Astrocyte (in vitro differentiated cells and primary cell): Measurements from ENCODE around the gene MYMK.

Experiments used
- EZH2 ChIP-seq: IDR thresholded peaks from 2 replicates; pipeline ENCODE4 v1.6.1; 2012; ENCODE audit warnings: mild to moderate bottlenecking, low read length, inconsistent platforms; ENCODE audit not compliant: insufficient read depth
- TF ChIP-seq, protein P1 (sequence below): IDR thresholded peaks from 2 replicates; pipeline ENCODE4 v1.5.1; 2011; ENCODE audit warnings: low read depth, mild to moderate bottlenecking, inconsistent platforms, low read length, moderate library complexity; ENCODE audit not compliant: insufficient read depth

DNA sequence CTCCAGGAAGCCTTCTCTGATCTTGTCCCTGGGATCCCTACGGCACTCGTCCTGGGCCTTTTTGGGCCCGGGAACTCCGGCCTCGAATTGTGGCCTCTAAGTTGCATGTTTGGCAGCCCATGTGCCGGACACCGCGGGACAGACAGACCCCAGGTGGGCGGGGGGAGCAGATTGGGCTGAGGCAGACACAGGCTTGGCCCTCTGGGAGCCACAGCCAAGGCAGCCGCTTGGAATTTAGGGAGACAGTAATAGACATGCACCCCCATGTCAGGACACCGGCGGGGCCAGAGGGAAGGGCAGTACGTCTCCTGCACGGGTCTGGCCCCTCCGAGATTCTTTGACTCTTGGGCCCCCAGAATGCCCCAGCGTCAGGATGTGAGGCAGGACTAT, 45.9 kb upstream of the MYMK start:
- TF ChIP-seq, protein P1, sequence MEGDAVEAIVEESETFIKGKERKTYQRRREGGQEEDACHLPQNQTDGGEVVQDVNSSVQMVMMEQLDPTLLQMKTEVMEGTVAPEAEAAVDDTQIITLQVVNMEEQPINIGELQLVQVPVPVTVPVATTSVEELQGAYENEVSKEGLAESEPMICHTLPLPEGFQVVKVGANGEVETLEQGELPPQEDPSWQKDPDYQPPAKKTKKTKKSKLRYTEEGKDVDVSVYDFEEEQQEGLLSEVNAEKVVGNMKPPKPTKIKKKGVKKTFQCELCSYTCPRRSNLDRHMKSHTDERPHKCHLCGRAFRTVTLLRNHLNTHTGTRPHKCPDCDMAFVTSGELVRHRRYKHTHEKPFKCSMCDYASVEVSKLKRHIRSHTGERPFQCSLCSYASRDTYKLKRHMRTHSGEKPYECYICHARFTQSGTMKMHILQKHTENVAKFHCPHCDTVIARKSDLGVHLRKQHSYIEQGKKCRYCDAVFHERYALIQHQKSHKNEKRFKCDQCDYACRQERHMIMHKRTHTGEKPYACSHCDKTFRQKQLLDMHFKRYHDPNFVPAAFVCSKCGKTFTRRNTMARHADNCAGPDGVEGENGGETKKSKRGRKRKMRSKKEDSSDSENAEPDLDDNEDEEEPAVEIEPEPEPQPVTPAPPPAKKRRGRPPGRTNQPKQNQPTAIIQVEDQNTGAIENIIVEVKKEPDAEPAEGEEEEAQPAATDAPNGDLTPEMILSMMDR = no peak
- TF ChIP-seq EZH2 = no peak
